NCI-H2196 treated with DMSO at 0.1 percent for 48 hours (cell line): ENCODE data around the gene SSTR5.
A peak's percentile ranks its signal among the peaks of the same experiment; 100 is the strongest.

Experiments
- DNase-seq: peaks from one replicate; lab custom pipeline; 2025; ENCODE audit not compliant: unreplicated experiment; lab: John Stamatoyannopoulos, UW

The SSTR5 gene

DNA sequence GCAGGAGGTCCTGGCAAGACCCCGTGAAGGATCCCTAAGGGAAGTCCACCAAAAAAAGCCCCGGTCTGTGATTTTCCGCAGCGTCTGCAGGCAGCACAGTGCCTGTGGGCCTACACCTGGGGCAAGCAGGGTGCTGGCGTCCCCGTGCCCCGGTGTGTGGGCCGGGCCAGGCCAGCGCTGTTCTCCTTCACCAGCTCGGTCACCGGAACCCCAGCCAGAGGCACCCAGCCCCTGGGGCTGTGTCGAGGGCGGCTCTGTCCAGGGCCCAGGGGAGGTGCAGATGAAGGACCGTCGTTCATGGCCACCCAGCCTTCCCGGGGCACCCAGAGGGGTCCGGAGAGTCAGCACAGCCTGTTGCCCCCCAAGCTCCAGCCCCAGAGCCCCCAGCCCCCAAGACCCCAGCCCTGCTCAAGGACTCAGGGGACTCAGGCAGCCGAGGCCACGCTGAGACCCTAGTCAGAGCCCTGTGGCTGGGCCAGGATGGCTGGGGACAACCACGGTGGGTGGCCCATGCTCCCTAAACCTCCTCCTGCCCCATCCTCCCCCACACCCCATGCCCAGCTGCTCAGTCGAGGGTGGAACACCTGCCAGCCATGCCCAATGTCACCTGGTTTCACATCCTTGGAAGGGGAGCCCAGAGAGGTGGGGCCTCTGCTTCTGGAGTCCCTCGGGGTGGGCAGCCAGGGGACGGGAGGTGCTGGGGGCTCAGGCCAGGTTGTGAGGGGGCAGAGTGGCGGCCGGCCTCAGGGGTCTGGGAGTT lies 29.2 kb downstream of the SSTR5 start:
- DNase-seq = peak; percentile 15

DNA sequence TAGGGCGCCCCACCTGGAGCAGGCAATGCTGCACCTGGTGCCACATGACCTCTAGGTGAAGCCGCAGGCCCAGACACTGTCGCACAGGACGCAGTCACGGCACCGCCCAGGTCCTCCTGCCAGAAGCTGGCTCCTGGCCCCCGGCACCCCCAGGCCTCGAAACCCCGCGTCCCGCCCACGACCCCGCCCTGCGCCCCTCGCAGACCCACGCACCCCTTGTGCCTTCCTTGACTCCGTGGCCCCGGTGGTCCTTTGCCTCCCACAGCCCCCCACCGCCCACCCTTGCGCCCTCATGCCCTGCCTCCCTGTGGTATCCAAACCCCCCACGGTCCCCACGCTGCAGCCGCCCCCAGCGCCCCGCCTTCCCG lies 29.8 kb downstream of the SSTR5 start:
- DNase-seq = no peak

DNA sequence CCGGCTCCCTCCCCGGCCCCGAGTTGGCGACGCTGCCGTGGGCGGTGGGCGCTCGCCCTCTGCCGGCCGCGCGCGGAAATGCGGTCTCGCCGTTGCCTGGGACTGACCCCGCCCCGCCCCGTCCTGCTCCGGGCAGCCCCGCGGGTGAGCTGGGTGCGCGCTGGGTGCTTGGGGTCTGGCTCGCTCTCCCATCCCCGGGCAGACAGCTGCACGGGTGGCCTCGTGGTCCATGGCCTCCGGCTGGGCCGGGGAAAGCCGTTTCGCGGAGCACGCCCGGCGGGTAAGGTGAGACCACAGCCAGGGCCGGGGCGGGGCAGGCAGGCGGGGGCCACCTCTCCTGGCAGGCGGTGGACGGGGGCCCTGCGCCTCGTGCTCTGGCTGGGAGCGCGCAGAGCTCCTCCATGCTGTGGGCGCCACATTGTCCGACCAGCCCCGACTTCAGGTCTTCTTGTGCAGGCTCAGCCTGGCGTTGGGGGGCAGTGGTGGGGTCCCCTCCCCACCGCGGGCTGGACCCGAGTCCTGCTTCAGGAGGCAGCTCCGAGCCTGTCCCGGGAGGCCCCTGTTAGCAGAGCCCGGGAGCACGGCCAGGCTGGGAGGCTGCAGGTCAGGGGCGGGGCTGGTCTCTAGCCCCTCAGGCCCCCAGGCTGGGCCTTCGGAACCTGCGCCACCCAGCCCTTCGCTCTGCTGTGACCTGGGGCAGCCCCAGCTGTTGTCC lies 30.5 kb downstream of the SSTR5 start:
- DNase-seq = peak; percentile 44

DNA sequence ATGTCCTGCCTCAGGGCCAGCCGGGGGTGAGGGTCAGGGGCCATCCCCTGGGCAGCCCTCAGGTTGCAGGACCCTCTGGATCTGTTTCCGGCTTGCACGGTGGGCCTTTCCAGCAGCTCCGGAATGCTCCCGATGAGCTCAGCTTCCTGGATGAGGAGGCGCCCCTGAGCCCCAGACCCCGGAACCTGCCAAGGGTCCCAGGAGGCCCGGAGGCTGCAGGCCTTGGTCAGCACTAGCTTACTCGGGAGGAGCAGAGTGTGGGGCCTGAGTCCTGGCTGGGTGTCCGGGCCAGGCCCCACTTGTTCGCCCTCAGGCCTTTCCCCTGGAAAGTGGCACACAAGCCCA lies 31.1 kb downstream of the SSTR5 start:
- no peak for DNase-seq

DNA sequence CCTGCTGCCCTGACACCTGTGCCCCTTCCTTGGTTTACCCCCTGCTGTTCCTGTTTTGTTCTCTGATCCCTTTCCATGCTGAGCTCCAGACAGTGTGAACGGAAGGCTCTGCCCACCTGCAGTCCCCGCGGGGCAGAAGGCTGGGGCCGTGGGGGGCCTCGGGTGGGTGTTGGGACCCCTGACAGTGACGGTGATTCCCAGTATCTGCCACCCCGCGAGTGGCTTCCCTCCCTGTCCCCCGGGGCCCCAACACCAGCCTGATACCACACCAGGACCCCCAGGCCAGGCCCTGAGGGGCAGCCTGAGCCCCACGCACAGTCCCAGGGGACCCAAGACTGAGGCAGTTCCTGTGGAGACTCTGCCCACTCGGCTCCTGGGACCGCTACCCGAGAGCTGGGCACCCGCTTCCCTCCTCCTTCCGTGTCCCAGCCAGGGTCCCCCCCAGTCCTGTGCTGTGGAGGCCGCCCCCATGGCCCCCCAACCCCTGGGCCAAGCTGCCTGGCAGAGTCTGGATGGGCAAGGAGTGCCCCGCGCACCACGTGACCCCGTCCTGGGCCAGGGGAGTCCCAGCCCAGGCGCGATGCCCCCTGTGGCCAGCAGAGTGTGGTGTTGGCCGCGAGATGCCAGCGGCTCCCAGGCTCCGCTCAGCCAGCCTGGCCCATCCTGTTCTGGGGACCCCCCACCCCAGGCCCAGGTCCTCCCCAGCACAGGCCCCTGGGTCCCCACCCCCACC lies 33.5 kb downstream of the SSTR5 start:
- peak; percentile 46 for DNase-seq

DNA sequence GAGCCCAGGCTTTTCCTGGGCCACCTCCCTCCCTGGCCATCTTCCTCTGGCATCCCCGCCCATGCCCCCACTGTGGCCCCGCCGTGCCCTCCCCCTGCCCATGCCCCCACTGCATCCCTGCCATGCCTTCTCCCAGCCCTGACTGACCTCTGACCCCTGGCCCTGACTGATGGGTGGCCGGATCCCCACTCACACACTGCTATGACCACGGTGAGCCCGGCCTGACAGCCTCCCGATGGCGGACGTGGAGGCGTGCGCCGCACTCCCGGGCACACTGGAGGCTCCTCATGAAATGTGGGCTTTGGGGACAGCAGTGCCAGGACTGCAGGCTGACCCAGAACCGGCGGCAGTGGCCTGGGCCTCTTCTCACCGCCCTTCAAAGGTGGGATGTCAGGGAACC lies 34.1 kb downstream of the SSTR5 start:
- no peak for DNase-seq

DNA sequence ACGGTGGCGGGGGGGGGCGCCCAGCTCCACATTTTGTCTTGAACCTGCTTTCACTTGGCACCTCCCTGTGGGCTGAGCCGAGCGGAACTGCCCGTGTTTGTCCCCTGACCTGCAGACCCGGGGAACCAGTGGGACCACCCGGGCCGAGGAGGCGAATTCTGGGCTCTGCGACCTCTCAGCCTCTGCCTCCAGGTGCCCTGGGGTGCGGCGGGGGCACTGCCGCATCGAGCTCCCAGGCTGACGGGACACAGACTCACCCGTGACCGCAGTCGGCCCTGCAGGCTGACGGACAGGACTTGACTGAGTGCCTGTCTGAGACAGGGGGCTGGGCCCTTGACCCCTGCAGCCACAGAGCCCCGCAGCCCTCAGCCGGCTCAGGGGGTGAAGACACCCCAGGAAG lies 34.6 kb downstream of the SSTR5 start:
- DNase-seq = no peak

DNA sequence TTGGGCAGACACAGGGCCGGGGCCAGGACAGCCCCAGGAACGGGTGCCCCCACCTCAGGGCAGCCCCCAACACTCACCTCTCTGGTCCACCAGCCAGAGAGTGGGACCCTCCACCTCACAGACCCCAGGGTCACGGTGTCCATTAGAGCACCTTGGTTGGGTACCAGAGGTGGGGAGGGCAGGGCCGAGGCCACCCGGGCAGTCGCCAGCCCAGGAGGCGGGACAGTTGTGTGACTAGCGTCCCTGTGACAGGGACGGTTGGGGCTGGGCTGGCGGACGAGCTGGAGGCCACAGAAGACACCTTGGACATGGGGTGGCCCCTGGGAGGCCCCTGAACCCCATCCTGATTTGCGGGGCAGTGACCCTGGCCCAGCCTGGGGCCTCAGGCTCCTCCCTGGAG lies 35.2 kb downstream of the SSTR5 start:
- no peak for DNase-seq

DNA sequence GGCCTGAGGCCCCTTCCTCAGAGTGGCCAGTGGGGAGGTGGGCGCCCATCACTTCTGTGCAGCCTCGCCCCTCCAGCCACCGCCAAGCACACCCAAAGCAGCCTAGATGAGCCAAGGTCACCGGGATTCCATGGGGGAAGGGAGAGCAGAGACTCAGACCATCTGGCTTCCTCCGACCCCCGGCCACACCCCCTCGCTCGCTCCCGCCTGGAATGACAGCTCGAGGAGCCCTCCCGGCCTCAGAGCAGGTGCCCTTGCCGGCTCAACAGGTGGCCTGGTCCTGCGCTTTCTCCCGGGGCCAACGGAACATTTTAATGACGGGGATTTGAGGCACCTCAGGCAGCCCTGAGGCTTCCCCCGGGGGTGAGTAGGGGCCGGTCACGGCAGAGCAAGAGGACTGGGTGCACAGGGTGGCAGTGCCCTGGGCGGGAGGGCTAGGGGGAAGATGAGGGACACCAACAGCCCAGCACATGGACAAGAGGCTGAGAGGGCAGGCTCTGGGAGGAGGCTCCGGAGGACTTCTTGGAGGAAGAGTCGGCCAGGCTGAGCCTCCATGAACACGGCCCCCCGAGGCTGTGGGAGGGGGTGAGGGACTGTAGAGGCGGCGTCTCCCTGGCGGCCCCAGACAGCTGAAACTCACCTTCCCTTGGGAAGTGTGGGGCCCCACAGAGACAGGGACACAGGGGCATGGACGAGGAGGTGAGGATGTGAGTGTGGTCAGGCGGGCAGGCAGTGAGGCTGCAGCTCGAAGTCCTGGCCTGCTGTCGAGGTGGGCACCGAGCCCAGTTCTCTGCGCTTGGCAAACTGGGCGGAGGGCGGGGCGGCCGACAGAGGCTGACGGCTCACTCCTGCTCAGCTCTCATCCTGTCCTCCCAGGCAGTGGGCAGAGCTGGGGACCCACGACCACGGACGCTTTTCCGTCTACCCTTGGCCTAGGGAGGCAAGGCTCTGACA lies 36.0 kb downstream of the SSTR5 start:
- DNase-seq = peak; percentile 75

DNA sequence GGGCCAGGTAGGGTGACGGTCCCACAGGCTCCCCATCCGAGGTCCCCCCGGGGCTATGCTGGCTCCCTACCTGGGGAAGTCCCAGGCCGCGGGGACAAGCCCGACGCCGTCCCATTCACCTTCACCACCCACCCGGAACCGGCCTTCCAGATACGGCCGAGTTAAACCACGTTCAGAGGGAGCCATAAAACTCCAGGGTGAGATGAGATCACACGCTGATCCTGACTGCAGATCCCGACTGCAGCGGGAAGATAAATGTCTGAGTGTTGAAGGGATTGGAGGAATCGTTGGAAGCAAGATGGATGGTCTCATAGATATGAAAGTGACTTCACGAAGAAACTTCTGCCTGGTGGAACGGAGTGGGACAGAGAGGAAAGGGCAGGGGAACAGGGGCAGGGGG lies 37.1 kb downstream of the SSTR5 start:
- no peak for DNase-seq

DNA sequence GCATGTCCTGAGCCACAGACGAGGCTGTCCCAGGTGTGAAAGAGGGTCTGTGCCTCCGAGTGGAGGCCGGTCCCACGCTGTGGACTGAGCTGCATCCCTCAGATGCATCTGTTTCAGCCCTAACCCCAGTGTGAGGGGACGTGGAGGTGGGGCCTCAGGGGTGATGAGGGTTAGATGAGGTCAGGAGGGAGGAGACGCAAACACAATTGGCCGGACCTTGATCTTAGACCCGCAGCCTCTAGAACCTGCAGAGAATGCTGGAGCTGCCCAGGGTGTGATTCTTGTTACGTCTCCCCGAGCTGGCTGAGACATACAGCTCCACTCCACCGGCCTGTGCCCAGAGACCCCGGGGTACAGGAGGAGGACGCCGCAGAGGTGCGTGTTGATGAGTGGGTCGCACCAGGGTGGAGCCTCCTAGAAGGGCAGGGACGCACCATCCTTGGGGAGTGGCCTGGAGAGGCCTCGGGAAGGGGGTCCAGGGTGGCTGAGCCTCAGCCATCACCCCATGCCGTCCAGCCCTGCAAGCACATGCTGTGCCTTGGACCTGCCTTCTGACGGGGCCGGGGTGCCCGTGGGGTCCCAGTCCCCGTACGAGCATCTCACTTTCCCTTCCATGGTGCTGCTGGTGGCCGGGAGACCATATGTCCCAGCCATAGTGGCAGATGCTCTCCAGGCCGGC lies 40.1 kb downstream of the SSTR5 start:
- DNase-seq = no peak

DNA sequence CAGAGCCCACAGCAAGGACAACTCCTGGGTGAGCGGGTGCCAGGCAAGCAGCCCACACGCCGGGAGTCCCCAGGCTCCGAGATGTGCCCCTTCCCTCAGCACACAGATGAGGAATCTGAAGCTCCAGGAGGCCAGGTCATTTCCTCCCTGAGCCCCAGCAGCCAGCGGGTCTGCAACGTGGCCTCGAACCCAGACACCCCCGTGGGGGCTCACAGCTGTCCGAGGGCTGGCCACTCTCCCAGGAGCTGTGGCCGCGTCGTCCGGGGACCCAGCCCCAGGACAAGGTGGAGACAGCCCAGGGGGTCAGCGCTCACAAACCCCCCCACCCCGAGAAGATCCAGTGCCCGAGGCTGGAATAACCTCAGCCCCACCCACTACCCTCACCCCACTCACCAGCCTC lies 40.9 kb downstream of the SSTR5 start:
- no peak for DNase-seq

DNA sequence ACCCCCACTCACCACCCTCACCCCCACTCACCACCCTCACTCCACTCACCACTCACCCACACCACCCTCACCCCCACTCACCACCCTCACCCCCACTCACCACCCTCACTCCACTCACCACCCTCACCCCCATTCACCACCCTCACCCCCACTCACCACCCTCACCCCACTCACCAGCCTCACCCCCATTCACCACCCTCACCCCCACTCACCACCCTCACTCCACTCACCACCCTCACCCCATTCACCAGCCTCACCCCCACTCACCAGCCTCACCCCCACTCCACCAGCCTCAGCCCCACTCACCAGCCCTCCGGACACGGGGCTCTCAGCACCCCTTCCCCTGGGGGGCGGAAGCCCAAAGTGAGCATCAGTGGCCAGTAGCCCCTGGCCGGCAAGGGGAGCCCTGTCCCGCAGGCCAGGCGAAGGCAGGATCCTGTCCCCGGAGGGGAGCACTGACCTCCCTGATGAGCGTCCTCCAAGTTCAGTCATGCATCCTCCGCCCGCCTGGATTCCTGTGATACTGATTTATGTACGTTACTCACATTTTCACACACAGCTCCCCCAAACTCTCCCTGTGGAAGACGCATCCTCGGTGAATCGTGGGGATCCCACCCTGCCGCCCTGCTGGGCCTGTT lies 41.5 kb downstream of the SSTR5 start:
- no peak for DNase-seq

DNA sequence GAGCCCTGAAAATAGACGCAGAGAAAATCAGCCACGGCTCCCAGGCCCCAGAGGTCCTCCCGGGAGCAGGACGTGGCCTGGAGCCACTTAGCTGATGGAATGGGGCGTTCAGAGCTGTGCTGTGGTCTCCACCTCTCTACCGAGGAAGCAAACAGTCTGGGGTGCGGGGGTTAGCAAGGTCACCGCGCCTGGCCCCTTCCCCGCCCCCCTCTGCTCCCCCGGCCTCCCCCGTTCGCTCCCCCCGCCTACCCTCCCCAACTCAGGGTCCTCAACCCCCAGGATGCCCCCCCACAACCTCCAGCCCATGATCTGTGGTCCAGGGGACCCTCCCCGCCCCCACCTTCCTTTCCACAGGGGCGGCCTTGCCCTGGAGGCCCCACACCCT lies 44.1 kb downstream of the SSTR5 start:
- DNase-seq = no peak

DNA sequence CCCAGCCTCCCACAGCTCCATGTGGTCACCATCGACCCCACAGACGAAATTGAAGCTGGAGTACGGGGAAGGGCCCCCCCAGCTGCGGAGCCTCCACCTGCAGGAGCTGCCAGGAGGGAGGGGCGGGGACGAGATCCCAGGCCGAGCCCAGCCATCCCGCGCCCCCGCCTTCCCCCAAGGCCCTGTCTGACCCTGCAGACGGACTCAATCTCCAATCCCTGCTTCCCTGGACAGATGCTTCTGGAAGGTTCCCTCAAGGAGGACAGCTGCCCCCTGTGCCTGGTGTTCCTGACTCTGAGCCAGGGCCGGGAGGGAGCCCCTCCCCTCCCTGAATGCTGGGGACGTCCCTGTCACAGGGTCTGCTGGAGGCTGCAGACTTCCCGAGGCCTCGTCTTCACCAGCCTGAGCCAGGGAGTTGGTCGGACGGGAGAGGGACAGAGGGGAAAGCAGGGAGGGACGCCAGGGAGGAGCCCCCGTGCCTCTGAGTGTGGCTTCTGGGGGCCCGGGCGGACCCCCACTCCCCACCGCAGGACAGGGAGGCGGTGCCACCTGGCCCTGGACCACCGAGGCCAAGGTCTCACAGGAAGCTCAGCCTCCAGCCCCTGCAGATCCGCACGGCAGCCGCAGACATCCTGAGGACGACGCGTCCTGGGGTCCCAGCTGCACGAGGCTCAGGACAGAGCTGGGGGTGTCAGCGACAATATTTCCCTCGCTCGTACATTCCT lies 44.8 kb downstream of the SSTR5 start:
- no peak for DNase-seq

DNA sequence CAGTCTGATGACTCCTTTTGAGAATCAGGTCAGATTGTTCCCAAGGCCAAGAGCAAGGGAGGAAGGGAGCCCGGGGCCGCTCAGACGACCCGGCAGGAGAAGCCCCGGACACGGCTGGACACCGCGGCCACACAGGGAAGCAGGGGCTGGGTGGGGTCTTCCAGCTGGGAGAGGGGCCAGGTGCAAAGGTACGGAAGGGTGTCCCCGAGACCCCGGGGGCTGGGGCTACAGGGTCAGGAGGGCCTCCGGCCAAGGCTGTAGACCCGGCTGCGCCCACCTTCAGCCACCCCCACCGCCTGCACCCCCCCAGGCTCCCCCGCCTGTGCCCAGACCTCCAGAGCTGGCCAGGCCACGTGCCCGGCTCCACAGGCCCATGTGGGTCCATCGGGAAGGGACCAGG lies 45.4 kb downstream of the SSTR5 start:
- DNase-seq = no peak

DNA sequence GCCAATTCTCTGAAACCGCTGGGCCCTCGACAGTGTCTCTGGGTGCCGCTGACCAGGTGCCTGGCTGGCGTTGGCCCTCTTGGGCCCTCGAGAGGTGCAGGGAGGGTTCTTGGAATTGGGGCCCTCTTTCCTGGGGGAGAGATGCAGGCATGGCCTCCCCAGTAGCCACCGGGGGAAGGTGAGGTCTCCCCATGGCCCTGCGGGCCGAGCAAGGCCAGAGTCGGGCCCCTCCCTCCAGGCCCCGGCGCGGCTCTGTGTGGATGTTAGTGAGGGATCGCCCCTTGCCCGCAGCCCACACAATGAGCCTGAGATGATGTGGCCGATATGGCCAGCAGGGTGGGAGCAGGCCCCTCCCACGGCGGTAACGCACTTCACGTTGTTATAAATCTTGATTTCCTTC lies 46.6 kb downstream of the SSTR5 start:
- no peak for DNase-seq

DNA sequence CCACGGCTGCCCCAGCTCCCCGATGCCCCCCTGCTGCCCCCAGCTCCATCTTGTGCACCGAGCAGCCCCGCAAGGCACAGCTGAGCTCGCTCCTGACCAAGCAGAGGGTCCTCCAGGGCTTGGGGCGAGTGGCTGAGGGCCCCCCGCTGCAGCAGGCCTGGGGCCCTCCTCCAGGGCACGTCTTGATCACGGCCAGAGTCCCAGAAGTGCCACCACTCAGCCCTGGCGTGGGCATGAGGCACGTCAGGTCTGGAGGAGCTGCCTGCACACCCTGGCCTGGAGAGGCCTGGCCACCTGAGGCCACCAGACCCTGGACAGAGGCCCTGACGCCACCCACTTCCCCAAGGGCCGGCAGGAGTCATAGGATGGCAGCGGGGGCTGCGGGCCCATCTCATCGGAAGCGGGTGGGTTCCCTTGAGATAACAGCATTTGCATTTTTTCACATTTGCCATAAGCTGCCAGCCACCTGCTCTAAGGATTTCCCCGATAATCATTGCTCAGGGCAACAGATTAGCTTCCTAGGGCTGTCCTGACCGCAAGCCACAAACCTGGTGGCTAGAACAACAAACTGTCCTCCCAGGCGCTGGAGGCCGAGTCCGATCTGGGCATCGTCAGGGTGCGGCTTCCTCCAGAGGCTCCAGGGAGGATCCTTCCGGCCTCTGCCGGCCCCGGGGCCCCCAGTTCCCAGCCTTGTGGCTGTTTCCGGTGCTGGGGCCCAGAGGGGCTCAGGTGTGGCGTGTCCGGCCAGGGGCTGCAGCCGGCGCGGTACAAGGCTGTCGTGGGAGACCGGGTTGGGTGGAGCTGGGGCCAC lies 47.4 kb downstream of the SSTR5 start:
- DNase-seq = no peak

DNA sequence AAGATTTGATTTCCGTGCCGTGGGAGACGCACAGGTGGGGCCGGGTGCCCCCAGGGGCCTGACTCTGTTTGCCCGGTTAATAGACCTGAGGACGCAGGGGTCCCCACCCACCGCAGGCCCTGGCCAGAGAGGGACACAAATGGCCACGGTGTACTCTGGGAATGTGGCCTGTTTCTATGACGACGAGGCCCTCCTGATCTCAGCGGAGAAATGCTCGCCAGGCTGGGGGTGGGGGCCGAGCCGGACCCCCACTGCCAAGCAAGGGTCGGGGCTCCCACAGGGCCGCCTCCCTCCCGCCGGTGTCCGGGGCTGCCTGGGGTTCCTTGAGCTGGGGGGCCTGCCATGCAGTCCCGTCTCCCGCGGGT lies 48.0 kb downstream of the SSTR5 start:
- no peak for DNase-seq
